RWPE1 (cell line): ENCODE measurements around the gene SRI.

Experiments used
- CTCF ChIA-PET: fragments of 350-600 bp; sonication (Branson Sonifier 250); formaldehyde crosslinking; extraction: SDS; loops from one replicate; lab custom pipeline; 2021; lab: Yijun Ruan, JAX
- POLR2A ChIA-PET: fragments of 400-600 bp; formaldehyde crosslinking; extraction: SDS; loops from one replicate; lab custom pipeline; 2020; ENCODE audit warnings: antibody characterized with exemption; ENCODE audit not compliant: low non-redundant PET; lab: Yijun Ruan, JAX
- DNase-seq: peaks from one replicate; pipeline ENCODE4 v3.0.0; 2012; ENCODE audit warnings: low spot score
- H3K27ac ChIP-seq: fragments of 450-650 bp; 2 replicates; pipeline ENCODE4 v1.5.1; 2017
- TF ChIP-seq, protein P1 (sequence below): fragments of 450-650 bp; conservative IDR thresholded peaks from 2 replicates; pipeline ENCODE4 v1.5.1; 2017; ENCODE audit warnings: low read depth, mild to moderate bottlenecking

The SRI gene

DNA sequence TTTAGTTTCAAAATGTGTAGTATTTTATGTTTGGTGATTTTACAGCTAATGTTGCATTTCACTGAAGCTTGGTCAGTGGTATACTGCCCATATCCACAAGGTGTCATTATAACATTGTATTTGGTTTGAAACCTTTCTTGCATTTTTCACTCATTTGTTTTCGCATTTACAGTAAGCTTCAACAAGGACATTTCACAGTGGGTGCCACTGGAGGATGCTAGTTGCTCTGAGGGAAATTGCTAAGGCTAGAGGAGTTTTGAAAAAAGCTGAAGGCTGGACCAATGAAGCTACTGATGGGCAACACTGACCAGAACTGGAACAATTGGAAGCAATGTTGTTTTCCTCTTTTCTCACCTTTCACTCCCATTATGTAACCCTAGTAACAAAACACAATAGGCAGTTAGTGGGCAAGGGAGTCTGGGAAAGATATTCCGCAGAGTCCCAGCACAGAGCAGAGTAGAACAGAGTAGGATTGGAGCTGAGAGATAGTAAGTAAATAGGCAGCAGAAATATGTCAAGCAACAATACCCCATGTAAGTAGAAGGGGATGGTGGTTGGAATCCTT, 23.6 kb upstream of the SRI start:
- peak; percentile 45 for DNase-seq
- H3K27ac ChIP-seq = no peak overlapping the region
- TF ChIP-seq, protein P1, sequence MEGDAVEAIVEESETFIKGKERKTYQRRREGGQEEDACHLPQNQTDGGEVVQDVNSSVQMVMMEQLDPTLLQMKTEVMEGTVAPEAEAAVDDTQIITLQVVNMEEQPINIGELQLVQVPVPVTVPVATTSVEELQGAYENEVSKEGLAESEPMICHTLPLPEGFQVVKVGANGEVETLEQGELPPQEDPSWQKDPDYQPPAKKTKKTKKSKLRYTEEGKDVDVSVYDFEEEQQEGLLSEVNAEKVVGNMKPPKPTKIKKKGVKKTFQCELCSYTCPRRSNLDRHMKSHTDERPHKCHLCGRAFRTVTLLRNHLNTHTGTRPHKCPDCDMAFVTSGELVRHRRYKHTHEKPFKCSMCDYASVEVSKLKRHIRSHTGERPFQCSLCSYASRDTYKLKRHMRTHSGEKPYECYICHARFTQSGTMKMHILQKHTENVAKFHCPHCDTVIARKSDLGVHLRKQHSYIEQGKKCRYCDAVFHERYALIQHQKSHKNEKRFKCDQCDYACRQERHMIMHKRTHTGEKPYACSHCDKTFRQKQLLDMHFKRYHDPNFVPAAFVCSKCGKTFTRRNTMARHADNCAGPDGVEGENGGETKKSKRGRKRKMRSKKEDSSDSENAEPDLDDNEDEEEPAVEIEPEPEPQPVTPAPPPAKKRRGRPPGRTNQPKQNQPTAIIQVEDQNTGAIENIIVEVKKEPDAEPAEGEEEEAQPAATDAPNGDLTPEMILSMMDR = peak; percentile 89
- CTCF ChIA-PET = interaction anchor here (0.5 to 1.7 kb wide), 15 partner anchors 10 to 1804 kb away, joined by 3 to 23 read pairs (median 3); no protein-coding TSS in a partner anchor
- POLR2A ChIA-PET = no interaction called here

DNA sequence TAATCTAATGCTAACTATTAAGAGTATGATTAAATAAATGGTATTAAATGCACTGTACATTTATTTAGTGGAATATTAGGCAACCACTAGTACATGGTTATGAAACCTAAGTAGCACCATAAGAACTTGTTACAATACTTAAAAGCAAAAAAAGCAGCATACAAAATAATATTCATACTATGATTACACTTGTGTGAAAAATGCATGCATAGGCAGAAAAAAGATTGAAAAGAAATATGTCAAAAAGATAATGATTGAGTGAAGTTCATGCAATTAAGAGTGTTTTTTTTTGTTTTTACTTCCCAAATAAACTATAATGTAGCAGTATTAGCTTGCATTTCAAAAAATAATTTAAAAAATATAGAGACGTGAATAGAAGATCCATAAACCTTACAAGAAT, 20.0 kb upstream of the SRI start:
- TF ChIP-seq, protein P1 = no peak
- no peak overlapping the region for H3K27ac ChIP-seq
- ChIA-PET CTCF (no interaction called here), POLR2A (no interaction called here)
- DNase-seq = no peak

DNA sequence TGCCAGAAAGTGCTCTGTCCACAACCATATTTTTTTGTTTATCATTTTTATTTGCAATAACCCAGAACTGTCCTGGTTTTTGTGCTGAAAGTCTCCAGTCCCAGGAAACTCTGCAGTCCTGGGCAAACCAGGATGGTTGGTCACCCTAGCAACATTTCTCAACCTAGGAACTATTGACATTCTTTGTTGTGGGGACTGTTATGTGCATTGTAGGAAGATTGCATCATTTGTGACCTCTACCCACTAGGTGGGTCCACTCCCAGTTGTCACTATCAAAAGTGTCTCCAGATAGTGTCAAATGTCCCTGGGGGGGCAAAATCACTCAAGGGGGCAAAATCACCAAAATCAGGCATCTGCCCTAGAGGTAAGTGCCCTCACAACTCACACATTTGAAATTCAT, 14.0 kb upstream of the SRI start:
- H3K27ac ChIP-seq = no peak overlapping the region
- ChIA-PET CTCF (no interaction called here), POLR2A (no interaction called here)
- DNase-seq = no peak
- TF ChIP-seq, protein P1 = no peak

DNA sequence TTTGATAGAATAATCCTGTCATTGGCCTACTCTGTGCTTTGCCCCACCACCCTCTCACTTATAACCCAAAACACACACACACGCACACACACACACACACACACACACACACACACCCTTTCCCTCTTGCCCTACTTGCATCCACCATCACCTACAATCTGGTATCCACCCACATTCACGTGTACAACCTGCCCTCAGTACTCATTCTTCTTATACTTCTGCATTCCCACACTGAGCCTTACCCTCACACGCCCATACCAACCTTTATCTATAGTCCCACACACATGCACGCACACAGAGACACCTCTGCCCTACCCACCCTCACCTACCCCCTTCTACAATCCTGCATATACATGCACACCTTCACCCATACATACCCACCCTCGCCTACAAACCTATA, 10.8 kb upstream of the SRI start:
- ChIA-PET CTCF (no interaction called here), POLR2A (no interaction called here)
- TF ChIP-seq, protein P1 = no peak
- H3K27ac ChIP-seq = no peak overlapping the region
- no peak for DNase-seq

DNA sequence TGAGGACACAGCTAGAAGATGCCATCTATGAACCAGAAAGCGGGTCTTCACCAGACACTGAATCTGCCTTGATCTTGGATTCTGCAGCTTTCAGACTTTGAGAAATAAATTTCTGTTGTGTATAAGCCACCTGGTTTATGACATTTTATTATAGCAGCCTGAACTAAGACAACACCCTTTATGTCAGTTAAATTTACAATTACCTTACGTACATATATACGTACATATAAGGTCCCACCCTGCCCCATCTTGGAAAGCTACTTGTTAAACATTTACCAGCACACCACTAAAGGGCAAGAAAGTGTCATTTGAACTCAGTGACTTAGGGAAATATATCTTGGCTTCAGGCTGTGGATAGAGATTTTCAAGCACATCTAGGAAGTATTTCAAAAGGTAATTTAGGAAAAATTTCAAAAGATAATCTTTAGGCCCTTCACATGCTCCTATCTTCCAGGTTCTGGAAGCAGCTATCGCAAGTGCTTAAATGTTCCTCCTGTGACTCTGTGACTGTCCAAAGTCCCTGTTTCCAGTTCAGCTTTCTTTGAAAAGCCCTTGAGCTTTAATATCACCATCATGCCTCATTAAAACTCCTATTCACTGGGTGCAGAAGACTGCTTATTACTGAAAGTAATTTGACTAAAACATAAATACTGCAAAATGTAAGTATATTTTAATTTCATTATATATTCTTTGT, 9.6 kb upstream of the SRI start:
- DNase-seq = no peak
- TF ChIP-seq, protein P1 = no peak
- POLR2A ChIA-PET = no interaction called here
- H3K27ac ChIP-seq = no peak overlapping the region
- CTCF ChIA-PET = interaction anchor here (1.1 kb wide), 1 partner anchor 130 kb away, joined by 4 read pairs; no protein-coding TSS in a partner anchor

DNA sequence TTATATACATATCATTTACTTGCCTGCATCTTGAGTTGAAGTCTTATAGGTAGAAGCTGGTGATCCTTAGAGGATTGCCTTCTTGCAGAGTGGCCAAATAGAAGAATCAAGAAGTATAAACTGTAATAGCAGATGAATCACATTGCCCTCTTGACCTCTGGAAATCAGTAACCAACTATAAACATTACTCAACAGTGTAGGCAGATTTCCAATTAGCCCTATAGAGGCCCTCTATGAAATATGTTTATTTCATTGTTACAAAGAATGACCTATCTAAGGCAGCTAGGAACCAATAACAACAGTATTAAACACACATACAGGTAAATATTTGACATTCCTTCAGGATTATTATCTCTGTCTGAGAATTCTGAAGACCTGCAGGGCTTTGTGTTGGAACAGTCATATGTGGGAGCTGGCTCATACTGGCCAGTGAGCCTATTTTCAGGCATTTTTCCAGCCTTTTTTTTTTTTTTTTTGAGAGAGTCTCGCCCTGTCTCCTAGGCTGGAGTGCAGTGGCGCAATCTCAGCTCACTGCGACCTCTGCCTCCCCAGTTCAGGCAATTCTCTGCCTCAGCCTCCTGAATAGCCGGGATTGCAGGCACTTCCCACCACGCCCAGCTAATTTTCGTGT, 7.2 kb upstream of the SRI start:
- POLR2A ChIA-PET = no interaction called here
- DNase-seq = peak; percentile 86
- TF ChIP-seq, protein P1 = no peak
- CTCF ChIA-PET = interaction anchor here (0.6 to 1.4 kb wide), 3 partner anchors 16 to 1235 kb away, joined by 3 to 4 read pairs (median 4); no protein-coding TSS in a partner anchor
- H3K27ac ChIP-seq = peak overlapping the region; percentile 85
